Body of pancreas (tissue), 4 donors: Measurements from ENCODE around the gene PHPT1. TPM values are rescaled to one million over a fixed set of nuclear protein-coding genes. Genes with fewer than 3 reads are reported as not detected.

ENCODE experiments used
- ATAC-seq: fragments of 150-250 bp; one replicate; pipeline ENCODE4 v1.9.1; 2016
- DNase-seq, 4 donors: peaks; one replicate each; pipeline ENCODE4 v3.0.0-alpha.2; 2019
- H3K27ac ChIP-seq, 4 donors: fragments of 200-600 bp; sonication (generic); 1 replicate in 3 of 4; 2 replicates in 1 of 4; pipeline versions ENCODE4 v1.5.1 to v1.6.1; 2016 to 2019; ENCODE audit warnings: mild to moderate bottlenecking in 1 of 4, mixed read lengths in 1 of 4, moderate library complexity in 1 of 4
- H3K27me3 ChIP-seq, 2 donors: fragments of 200-600 bp; sonication (generic); one replicate each; pipeline ENCODE4 v1.6.0; 2016; ENCODE audit warnings: mild to moderate bottlenecking in 1 of 2
- H3K36me3 ChIP-seq, 2 donors: fragments of 200-600 bp; sonication (generic); replicated peaks in 1 of 2; 2 replicates each; pipeline ENCODE4 v1.5.1; 2016; ENCODE audit warnings: low read depth in 2 of 2; ENCODE audit not compliant: insufficient read depth in 1 of 2
- H3K4me1 ChIP-seq: fragments of 200-600 bp; sonication (generic); one replicate; pipeline ENCODE4 v1.6.0; 2016
- H3K4me3 ChIP-seq, 2 donors: fragments of 200-600 bp; sonication (generic); 1 replicate in 1 of 2; 2 replicates in 1 of 2; pipeline ENCODE4 v1.5.1; 2016 to 2019
- H3K9me3 ChIP-seq, 3 donors: fragments of 200-600 bp; sonication (generic); 1 replicate in 2 of 3; 2 replicates in 1 of 3; pipeline ENCODE4 v1.5.1; 2016
- CTCF ChIP-seq, 7 experiments: fragments of 450-650 bp in 4 of 7; fragments of 200-600 bp in 3 of 7; sonication (generic) in 3 of 7; IDR thresholded peaks; one replicate each; pipeline ENCODE4 v1.5.1; 2016 to 2019; ENCODE audit warnings: antibody characterized with exemption in 7 of 7
- POLR2A ChIP-seq, 3 donors: fragments of 450-650 bp; IDR thresholded peaks; one replicate each; pipeline ENCODE4 v1.6.1; 2016; ENCODE audit warnings: antibody characterized with exemption in 3 of 3, mild to moderate bottlenecking in 2 of 3
- WGBS, 2 donors: methylation state at CpG; one replicate each; pipeline ENCODE4 v1.1.5; 2017; 5-methylcytosine and 5-hydroxymethylcytosine counted together
- intact Hi-C: fragments of 100-400 bp; cut with DNase I; formaldehyde crosslinking; loops from one replicate; pipeline ENCODE4 v1.15.1; 2023
- total RNA-seq, 2 donors: library from RNA; depleted of rRNA; stranded (reverse); fragments of >200 nt; gene quantifications; one replicate each; pipeline ENCODE4 v1.1.0, GENCODE V29; 2016

PHPT1 gene
- total RNA-seq, 2 donors from 2014 or later = 60.6 to 65.6 TPM

- H3K36me3 ChIP-seq = no peaks in the 10 kb centered on the region
- peaks cover 44% of the 10 kb centered on the region for H3K4me1 ChIP-seq
- TF ChIP-seq CTCF (IDR thresholded peaks at IDR 0.05) = no peak
- TF ChIP-seq POLR2A (IDR thresholded peaks at IDR 0.05) = no peak
- ATAC-seq = no peak
- intact Hi-C loops = no loop called here
- no peaks in the 10 kb centered on the region for H3K9me3 ChIP-seq
- DNase-seq = peak in 2 of 4 donors; percentile 11
- peak overlapping the region in 3 of 4 donors; percentile 76 to 91 (median 87) for H3K27ac ChIP-seq
- no peaks in the 10 kb centered on the region for H3K27me3 ChIP-seq
- H3K4me3 ChIP-seq = peak overlapping the region in 1 of 2 donors; percentile 60
- 70 to 78% methylated on average over 12 to 25 of the region's 25 CpGs for WGBS, 2 donors
Measured at GRCh38 chr9:136806631-136807201, 42.5 kb upstream of the PHPT1 start.

- Histone ChIP-seq H3K27ac (peak within 1 kb of the TSS; percentile 76 to 91 (median 88)), H3K4me3 (peak within 1 kb of the TSS; percentile 87 to 97), H3K36me3 (no peaks in the 10 kb centered on the region), H3K27me3 (no peaks in the 10 kb centered on the region), H3K9me3 (no peaks in the 10 kb centered on the region), H3K4me1 (peaks cover 44% of the 10 kb centered on the region)
- 0 to 4% methylated on average over 11 to 94 of the region's 96 CpGs for WGBS, 2 donors
- intact Hi-C loops = no loop called here
- peak; percentile 72 to 79 (median 78) for DNase-seq
- peak; percentile 16 to 69 (median 61) for TF ChIP-seq POLR2A (IDR thresholded peaks at IDR 0.05)
- peak in 2 of 7 experiments; percentile 3 to 26 for TF ChIP-seq CTCF (IDR thresholded peaks at IDR 0.05)
- ATAC-seq = peak; percentile 92
Measured at GRCh38 chr9:136807281-136808074, 41.7 kb upstream of the PHPT1 start, which contains the start of gene RABL6. Gene RABL6 (plus strand): TSS chr9:136807948. CDS start chr9:136808197, 249 bp downstream.

GRCh38 chr9:136808075-136808805 is 41.0 kb upstream of the PHPT1 start:
- H3K4me1 ChIP-seq = peaks cover 44% of the 10 kb centered on the region
- WGBS, 2 donors = 0% methylated on average over 16 to 89 of the region's 93 CpGs
- intact Hi-C loops = no loop called here
- peak overlapping the region; percentile 76 to 91 (median 88) for H3K27ac ChIP-seq
- ATAC-seq = peak; percentile 37
- peak; percentile 35 to 63 (median 46) for DNase-seq
- TF ChIP-seq POLR2A (IDR thresholded peaks at IDR 0.05) = no peak
- TF ChIP-seq CTCF (IDR thresholded peaks at IDR 0.05) = peak in 1 of 7 experiments; percentile 15
- no peaks in the 10 kb centered on the region for H3K9me3 ChIP-seq
- H3K36me3 ChIP-seq = no peaks in the 10 kb centered on the region
- H3K4me3 ChIP-seq = peak overlapping the region; percentile 87 to 97
- H3K27me3 ChIP-seq = no peaks in the 10 kb centered on the region

GRCh38 chr9:136808806-136809158 is 40.4 kb upstream of the PHPT1 start:
- Histone ChIP-seq H3K36me3 (no peaks in the 10 kb centered on the region), H3K4me1 (peaks cover 44% of the 10 kb centered on the region), H3K27me3 (no peaks in the 10 kb centered on the region), H3K27ac (peak overlapping the region; percentile 76 to 91 (median 88)), H3K4me3 (peak overlapping the region; percentile 87 to 97), H3K9me3 (no peaks in the 10 kb centered on the region)
- ATAC-seq (no peak), DNase-seq (no peak)
- intact Hi-C loops = no loop called here
- TF ChIP-seq CTCF (IDR thresholded peaks at IDR 0.05) (no peak), POLR2A (IDR thresholded peaks at IDR 0.05) (no peak)
- 2 to 4% methylated on average over 14 of the region's 14 CpGs for WGBS, 2 donors
